HepG2 (cell line): ENCODE measurements around the gene TRIM3.

Experiments
- CAMTA2 ChIP-seq: sonication (generic); formaldehyde crosslinking; IDR thresholded peaks from 2 replicates; pipeline ENCODE4 v1.4.0; 2020; ENCODE audit warnings: mild to moderate bottlenecking, missing genetic modification reagents, borderline replicate concordance
- CHD2 ChIP-seq: IDR thresholded peaks from 2 replicates; pipeline ENCODE4 v1.6.1; 2011; ENCODE audit warnings: low read depth, low read length, improper control_type of control experiment
- EP300 ChIP-seq, 3 experiments: sonication (generic) in 1 of 3; formaldehyde crosslinking in 1 of 3; IDR thresholded peaks; 2 replicates each; pipeline versions ENCODE4 v1.5.1 to v1.6.1; 2011 to 2020; ENCODE audit warnings: low read depth in 2 of 3, low read length in 2 of 3, borderline replicate concordance in 1 of 3, improper control_type of control experiment in 1 of 3, mild to moderate bottlenecking in 1 of 3, missing genetic modification reagents in 1 of 3, moderate library complexity in 1 of 3
- GATAD2A ChIP-seq: IDR thresholded peaks from 2 replicates; pipeline ENCODE4 v1.6.1; 2016
- PCBP2 ChIP-seq: fragments of 200-400 bp; formaldehyde crosslinking; optimal IDR thresholded peaks from 2 replicates; pipeline ENCODE3; 2018; ENCODE audit warnings: low read length, low read depth; ENCODE audit not compliant: poor library complexity, severe bottlenecking
- POLR2A ChIP-seq, 2 experiments: IDR thresholded peaks; 2 replicates each; pipeline ENCODE4 v1.6.1; 2011; ENCODE audit warnings: low read depth in 2 of 2, low read length in 2 of 2, mild to moderate bottlenecking in 1 of 2, moderate library complexity in 1 of 2; ENCODE audit not compliant: insufficient read depth in 1 of 2
- SIX4 ChIP-seq: sonication (generic); formaldehyde crosslinking; IDR thresholded peaks from 2 replicates; pipeline ENCODE4 v1.4.0; 2020; ENCODE audit warnings: missing genetic modification reagents
- ZNF251 ChIP-seq: sonication (generic); formaldehyde crosslinking; IDR thresholded peaks from 2 replicates; pipeline ENCODE4 v1.9.0; 2021; ENCODE audit warnings: mild to moderate bottlenecking, missing genetic modification reagents
- ZNF768 ChIP-seq: sonication (generic); formaldehyde crosslinking; IDR thresholded peaks from 2 replicates; pipeline ENCODE4 v1.4.0; 2020; ENCODE audit warnings: missing genetic modification reagents
- ZZZ3 ChIP-seq: sonication (generic); formaldehyde crosslinking; IDR thresholded peaks from 2 replicates; pipeline ENCODE4 v1.4.0; 2020; ENCODE audit warnings: missing genetic modification reagents, mild to moderate bottlenecking, borderline replicate concordance

DNA sequence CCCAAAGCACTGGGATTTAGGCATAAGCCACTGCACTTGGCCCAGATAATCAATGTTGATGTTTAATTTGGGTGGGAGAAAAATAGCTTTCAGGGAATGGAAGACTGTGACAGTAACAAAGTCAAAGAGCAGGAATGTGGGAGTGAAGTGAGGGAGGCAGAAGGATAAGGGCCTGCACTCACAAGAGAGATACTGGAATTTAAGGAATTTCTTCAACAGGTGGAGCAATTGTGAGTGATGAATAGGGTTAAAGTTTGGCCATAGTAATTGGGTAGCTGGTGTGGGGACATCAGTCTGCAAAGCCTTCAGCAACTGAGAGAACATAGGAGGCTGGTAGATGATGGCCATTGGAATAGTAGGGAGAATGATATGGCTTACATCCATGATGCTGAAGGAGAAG lies 46.2 kb downstream of the TRIM3 start:
- TF ChIP-seq SIX4 (no peak), ZZZ3 (CRISPR knock-in tag) (no peak), ZNF251 (CRISPR knock-in tag) (no peak), GATAD2A (no peak), ZNF768 (CRISPR knock-in tag) (no peak), PCBP2 (no peak), CAMTA2 (no peak), POLR2A (IDR thresholded peaks at IDR 0.05; ENCODE audit: insufficient read depth in 1 of 2, low read depth in 2 of 2, low read length in 2 of 2) (no peak), CHD2 (no peak), EP300 (IDR thresholded peaks at IDR 0.05; ENCODE audit: low read depth in 2 of 2, low read length in 2 of 2) (no peak), EP300 (CRISPR knock-in tag; IDR thresholded peaks at IDR 0.05; ENCODE audit: borderline replicate concordance) (no peak)
